Measurements from ENCODE around the gene NUP93.

GRCh38 chr16:56895813-56896212, 165.9 kb downstream of the NUP93 start:
- TF ChIP-seq PKNOX1 (IDR thresholded peaks at IDR 0.05) (no peak), BHLHE40 (IDR thresholded peaks at IDR 0.05; ENCODE audit: borderline replicate concordance) (no peak), ZNF384 (IDR thresholded peaks at IDR 0.05) (no peak), FOXM1 (IDR thresholded peaks at IDR 0.05; ENCODE audit: borderline replicate concordance) (no peak), SUZ12 (IDR thresholded peaks at IDR 0.05) (no peak)

All from HEK293T (cell line).